H1 (cell line): ENCODE measurements around the gene FRRS1. TPM values are rescaled to one million over a fixed set of nuclear protein-coding genes. Genes with fewer than 3 reads are reported as not detected.

Experiments
- ASH2L ChIP-seq: fragments of 200-600, 300-600 bp; sonication (generic); IDR thresholded peaks from one replicate; pipeline ENCODE4 v1.7.1; 2017; ENCODE audit warnings: low read length
- EZH2 ChIP-seq: fragments of 200-600 bp; sonication (generic); IDR thresholded peaks from 2 replicates; pipeline ENCODE4 v1.7.1; 2012; ENCODE audit warnings: low read depth, mild to moderate bottlenecking, moderate library complexity, low read length, inconsistent platforms; ENCODE audit not compliant: severe bottlenecking
- HDAC6 ChIP-seq: IDR thresholded peaks from one replicate; pipeline ENCODE4 v1.7.1; 2012; ENCODE audit warnings: low read depth, mild to moderate bottlenecking, inconsistent platforms, low read length, moderate library complexity
- NRF1 ChIP-seq: IDR thresholded peaks from 2 replicates; pipeline ENCODE4 v1.6.1; 2011; ENCODE audit warnings: mild to moderate bottlenecking, low read depth, low read length, improper control_type of control experiment
- RFX5 ChIP-seq: IDR thresholded peaks from 2 replicates; pipeline ENCODE4 v1.6.1; 2011; ENCODE audit warnings: low read depth, low read length, improper control_type of control experiment, borderline replicate concordance
- RNF2 ChIP-seq: fragments of 200-900, 300-1000 bp; sonication (generic); IDR thresholded peaks from 2 replicates; pipeline ENCODE4 v1.7.1; 2016; ENCODE audit warnings: borderline replicate concordance, low read depth, mild to moderate bottlenecking, antibody characterized with exemption, low read length; ENCODE audit not compliant: poor library complexity, severe bottlenecking; ENCODE audit errors: missing control alignments
- TCF12 ChIP-seq: IDR thresholded peaks from 2 replicates; pipeline ENCODE4 v1.6.1; 2011; ENCODE audit warnings: low read depth, mild to moderate bottlenecking, low read length
- polyA plus RNA-seq, 7 experiments: library from polyadenylated mRNA; depleted of rRNA in 3 of 7; stranded (reverse) in 5 of 7; unstranded in 2 of 7; fragments of >200 nt in 5 of 7; fragments of 200-250 nt in 2 of 7; gene quantifications; 1 replicate in 5 of 7; 2 replicates in 1 of 7; 4 replicates in 1 of 7; pipeline versions ENCODE4 v1.2.1 to v1.2.3, GENCODE V29; 2011 to 2013; ENCODE audit warnings: missing spikeins in 2 of 7, mixed read lengths in 2 of 7
- total RNA-seq: library from RNA; stranded (reverse); fragmentation: NEBNext Ultra II Directional; extraction: Animal tissue kit (Norgen Biotek cat#: 25700); gene quantifications from 2 replicates; pipeline ENCODE4 v1.2.1, GENCODE V29; 2021
- TF ChIP-seq, protein P1 (sequence below): fragments of 300-600 bp; sonication (generic); IDR thresholded peaks from 2 replicates; pipeline ENCODE4 v1.7.1; 2012; ENCODE audit warnings: low read length, moderate library complexity, mild to moderate bottlenecking, inconsistent platforms; ENCODE audit not compliant: insufficient replicate concordance
- TF ChIP-seq, protein P2 (sequence below), 3 experiments: IDR thresholded peaks; 1 replicate in 2 of 3; 2 replicates in 1 of 3; pipeline versions ENCODE4 v1.5.1 to v1.6.1; 2011; ENCODE audit warnings: low read length in 3 of 3, mild to moderate bottlenecking in 3 of 3, inconsistent platforms in 2 of 3, low read depth in 1 of 3, moderate library complexity in 1 of 3; ENCODE audit not compliant: insufficient read depth in 1 of 3; ENCODE audit errors: control extremely low read depth in 1 of 3

FRRS1 gene
- total and polyA plus RNA-seq, 2 of the 8 experiments (the other 6 are each of a cell fraction or from before 2014, with no cell fraction given): 3.5 to 6.5 TPM

DNA sequence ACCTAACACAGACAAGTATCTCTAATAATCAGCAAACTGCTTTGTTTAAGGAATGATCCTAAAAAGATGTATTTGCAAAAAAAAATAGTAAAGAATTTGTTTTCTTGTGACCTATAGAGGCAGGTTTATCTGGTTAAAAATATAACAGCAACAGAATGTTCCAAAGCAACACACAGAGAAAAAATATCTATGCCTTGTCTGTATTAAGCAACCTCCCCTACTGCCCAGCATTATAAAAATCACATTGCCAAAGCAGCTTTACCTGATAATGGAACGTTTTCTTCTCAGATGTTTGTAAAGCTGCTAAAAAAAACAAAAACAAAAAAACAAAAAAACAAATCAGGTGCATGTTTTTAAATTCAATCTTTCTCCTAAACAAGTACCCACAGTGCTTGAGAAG lies 95.9 kb downstream of the FRRS1 start (continued):
- TF ChIP-seq, protein P1, sequence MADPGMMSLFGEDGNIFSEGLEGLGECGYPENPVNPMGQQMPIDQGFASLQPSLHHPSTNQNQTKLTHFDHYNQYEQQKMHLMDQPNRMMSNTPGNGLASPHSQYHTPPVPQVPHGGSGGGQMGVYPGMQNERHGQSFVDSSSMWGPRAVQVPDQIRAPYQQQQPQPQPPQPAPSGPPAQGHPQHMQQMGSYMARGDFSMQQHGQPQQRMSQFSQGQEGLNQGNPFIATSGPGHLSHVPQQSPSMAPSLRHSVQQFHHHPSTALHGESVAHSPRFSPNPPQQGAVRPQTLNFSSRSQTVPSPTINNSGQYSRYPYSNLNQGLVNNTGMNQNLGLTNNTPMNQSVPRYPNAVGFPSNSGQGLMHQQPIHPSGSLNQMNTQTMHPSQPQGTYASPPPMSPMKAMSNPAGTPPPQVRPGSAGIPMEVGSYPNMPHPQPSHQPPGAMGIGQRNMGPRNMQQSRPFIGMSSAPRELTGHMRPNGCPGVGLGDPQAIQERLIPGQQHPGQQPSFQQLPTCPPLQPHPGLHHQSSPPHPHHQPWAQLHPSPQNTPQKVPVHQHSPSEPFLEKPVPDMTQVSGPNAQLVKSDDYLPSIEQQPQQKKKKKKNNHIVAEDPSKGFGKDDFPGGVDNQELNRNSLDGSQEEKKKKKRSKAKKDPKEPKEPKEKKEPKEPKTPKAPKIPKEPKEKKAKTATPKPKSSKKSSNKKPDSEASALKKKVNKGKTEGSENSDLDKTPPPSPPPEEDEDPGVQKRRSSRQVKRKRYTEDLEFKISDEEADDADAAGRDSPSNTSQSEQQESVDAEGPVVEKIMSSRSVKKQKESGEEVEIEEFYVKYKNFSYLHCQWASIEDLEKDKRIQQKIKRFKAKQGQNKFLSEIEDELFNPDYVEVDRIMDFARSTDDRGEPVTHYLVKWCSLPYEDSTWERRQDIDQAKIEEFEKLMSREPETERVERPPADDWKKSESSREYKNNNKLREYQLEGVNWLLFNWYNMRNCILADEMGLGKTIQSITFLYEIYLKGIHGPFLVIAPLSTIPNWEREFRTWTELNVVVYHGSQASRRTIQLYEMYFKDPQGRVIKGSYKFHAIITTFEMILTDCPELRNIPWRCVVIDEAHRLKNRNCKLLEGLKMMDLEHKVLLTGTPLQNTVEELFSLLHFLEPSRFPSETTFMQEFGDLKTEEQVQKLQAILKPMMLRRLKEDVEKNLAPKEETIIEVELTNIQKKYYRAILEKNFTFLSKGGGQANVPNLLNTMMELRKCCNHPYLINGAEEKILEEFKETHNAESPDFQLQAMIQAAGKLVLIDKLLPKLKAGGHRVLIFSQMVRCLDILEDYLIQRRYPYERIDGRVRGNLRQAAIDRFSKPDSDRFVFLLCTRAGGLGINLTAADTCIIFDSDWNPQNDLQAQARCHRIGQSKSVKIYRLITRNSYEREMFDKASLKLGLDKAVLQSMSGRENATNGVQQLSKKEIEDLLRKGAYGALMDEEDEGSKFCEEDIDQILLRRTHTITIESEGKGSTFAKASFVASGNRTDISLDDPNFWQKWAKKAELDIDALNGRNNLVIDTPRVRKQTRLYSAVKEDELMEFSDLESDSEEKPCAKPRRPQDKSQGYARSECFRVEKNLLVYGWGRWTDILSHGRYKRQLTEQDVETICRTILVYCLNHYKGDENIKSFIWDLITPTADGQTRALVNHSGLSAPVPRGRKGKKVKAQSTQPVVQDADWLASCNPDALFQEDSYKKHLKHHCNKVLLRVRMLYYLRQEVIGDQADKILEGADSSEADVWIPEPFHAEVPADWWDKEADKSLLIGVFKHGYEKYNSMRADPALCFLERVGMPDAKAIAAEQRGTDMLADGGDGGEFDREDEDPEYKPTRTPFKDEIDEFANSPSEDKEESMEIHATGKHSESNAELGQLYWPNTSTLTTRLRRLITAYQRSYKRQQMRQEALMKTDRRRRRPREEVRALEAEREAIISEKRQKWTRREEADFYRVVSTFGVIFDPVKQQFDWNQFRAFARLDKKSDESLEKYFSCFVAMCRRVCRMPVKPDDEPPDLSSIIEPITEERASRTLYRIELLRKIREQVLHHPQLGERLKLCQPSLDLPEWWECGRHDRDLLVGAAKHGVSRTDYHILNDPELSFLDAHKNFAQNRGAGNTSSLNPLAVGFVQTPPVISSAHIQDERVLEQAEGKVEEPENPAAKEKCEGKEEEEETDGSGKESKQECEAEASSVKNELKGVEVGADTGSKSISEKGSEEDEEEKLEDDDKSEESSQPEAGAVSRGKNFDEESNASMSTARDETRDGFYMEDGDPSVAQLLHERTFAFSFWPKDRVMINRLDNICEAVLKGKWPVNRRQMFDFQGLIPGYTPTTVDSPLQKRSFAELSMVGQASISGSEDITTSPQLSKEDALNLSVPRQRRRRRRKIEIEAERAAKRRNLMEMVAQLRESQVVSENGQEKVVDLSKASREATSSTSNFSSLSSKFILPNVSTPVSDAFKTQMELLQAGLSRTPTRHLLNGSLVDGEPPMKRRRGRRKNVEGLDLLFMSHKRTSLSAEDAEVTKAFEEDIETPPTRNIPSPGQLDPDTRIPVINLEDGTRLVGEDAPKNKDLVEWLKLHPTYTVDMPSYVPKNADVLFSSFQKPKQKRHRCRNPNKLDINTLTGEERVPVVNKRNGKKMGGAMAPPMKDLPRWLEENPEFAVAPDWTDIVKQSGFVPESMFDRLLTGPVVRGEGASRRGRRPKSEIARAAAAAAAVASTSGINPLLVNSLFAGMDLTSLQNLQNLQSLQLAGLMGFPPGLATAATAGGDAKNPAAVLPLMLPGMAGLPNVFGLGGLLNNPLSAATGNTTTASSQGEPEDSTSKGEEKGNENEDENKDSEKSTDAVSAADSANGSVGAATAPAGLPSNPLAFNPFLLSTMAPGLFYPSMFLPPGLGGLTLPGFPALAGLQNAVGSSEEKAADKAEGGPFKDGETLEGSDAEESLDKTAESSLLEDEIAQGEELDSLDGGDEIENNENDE: no peak
- TF ChIP-seq, protein P2, sequence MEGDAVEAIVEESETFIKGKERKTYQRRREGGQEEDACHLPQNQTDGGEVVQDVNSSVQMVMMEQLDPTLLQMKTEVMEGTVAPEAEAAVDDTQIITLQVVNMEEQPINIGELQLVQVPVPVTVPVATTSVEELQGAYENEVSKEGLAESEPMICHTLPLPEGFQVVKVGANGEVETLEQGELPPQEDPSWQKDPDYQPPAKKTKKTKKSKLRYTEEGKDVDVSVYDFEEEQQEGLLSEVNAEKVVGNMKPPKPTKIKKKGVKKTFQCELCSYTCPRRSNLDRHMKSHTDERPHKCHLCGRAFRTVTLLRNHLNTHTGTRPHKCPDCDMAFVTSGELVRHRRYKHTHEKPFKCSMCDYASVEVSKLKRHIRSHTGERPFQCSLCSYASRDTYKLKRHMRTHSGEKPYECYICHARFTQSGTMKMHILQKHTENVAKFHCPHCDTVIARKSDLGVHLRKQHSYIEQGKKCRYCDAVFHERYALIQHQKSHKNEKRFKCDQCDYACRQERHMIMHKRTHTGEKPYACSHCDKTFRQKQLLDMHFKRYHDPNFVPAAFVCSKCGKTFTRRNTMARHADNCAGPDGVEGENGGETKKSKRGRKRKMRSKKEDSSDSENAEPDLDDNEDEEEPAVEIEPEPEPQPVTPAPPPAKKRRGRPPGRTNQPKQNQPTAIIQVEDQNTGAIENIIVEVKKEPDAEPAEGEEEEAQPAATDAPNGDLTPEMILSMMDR (IDR thresholded peaks at IDR 0.05; ENCODE audit: control extremely low read depth in 1 of 3, insufficient read depth in 1 of 3, low read depth in 1 of 3, low read length in 3 of 3): no peak
- TF ChIP-seq ASH2L: no peak
- no peak for TF ChIP-seq HDAC6
- TF ChIP-seq RNF2: no peak
- no peak for TF ChIP-seq RFX5
- TF ChIP-seq EZH2: no peak
- TF ChIP-seq TCF12: no peak
- no peak for TF ChIP-seq NRF1
